ENCODE results near the gene ADGRB3.

ADGRB3 gene

DNA sequence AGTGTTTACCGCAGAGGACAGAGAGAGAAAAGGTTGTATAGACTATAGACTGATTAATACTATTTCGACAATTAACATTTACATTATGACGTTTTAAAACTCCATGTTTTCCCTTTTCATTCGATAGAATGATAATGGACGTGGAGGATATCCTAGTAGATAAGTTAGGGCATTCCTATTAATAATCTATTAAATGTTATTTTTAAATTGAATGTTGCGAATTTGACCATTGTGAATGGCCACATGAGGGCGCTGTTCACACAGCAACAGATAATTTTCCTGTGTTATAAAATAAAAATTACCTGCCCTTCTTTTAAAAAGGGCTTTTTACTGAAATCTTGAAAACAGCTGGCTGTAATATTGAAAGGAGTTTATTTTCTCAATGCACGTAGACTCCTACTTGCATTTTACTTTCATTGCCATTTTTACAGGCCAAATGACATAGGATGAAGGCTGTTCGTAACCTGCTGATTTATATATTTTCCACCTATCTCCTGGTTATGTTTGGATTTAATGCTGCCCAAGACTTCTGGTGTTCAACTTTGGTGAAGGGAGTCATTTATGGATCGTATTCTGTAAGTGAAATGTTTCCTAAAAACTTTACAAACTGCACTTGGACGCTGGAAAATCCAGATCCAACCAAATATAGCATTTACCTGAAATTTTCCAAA lies 3.3 kb downstream of the ADGRB3 start:
- no peak overlapping the region for H3K4me3 ChIP-seq (ENCODE audit: low read depth, low read length)
- TF ChIP-seq, protein P1, sequence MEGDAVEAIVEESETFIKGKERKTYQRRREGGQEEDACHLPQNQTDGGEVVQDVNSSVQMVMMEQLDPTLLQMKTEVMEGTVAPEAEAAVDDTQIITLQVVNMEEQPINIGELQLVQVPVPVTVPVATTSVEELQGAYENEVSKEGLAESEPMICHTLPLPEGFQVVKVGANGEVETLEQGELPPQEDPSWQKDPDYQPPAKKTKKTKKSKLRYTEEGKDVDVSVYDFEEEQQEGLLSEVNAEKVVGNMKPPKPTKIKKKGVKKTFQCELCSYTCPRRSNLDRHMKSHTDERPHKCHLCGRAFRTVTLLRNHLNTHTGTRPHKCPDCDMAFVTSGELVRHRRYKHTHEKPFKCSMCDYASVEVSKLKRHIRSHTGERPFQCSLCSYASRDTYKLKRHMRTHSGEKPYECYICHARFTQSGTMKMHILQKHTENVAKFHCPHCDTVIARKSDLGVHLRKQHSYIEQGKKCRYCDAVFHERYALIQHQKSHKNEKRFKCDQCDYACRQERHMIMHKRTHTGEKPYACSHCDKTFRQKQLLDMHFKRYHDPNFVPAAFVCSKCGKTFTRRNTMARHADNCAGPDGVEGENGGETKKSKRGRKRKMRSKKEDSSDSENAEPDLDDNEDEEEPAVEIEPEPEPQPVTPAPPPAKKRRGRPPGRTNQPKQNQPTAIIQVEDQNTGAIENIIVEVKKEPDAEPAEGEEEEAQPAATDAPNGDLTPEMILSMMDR (IDR thresholded peaks at IDR 0.05; ENCODE audit: low read depth, low read length): 0 out of 2 replicates have a peak, but pooled peaks have one; percentile 13

DNA sequence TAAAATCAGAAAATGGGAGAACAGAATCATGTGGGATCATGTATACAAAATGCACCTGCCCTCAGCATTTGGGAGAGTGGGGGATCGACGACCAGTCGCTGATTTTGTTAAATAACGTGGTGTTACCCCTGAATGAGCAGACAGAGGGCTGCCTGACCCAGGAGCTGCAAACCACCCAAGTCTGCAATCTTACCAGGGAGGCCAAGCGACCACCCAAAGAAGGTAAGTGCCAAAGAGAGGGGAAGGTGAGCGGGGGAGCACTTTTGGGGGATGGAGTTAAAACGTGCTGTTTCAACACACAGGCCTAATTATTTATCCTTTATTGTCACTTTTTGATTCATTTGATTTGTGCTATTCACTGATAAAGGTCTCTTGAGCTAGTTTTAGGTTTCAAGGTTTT lies 4.1 kb downstream of the ADGRB3 start:
- TF ChIP-seq, protein P1 (IDR thresholded peaks at IDR 0.05; ENCODE audit: low read depth, low read length): no peak
- H3K4me3 ChIP-seq (ENCODE audit: low read depth, low read length): no peak overlapping the region

- TF ChIP-seq, protein P1 (IDR thresholded peaks at IDR 0.05; ENCODE audit: low read depth, low read length): no peak
- H3K4me3 ChIP-seq (ENCODE audit: low read depth, low read length): no peak overlapping the region
Observed at GRCh38 chr6:68639826-68640490, 4.9 kb downstream of the ADGRB3 start.

DNA sequence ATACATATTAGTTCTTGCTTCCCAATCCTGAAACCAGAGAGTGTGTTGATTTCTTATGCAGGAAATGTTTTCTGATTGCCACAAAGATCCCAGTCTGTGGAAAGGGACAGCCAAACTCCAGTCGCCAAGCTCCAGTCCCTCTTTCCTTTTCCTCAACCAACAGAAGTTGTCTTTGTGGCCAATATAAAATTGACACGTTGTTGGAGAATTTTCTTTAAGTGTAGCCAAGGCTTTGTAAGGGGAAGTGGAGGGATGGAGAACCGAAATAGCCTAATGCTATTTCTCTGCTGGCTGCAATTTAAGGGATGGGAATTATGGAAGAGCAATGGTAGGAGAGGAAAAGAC lies 5.4 kb downstream of the ADGRB3 start:
- TF ChIP-seq, protein P1 (IDR thresholded peaks at IDR 0.05; ENCODE audit: low read depth, low read length): no peak
- H3K4me3 ChIP-seq (ENCODE audit: low read depth, low read length): no peak overlapping the region

DNA sequence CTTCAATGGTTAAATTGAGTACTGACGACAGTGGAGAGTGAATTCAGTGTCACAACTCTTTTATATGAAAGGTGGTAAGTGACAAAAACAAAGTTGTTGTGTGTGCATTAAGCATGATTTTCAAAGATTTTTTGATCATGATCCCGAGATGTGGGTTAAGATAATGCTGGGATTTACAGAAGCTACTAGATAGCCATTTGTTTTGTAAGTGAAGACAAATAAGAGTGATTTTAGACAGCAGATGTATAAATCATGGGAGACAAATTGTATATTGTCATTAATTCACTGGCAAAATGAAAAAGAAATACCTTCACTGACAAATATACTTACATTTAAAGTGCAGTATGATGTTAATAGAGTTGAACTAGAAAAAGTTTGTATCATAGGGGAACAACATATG lies 6.1 kb downstream of the ADGRB3 start:
- H3K4me3 ChIP-seq (ENCODE audit: low read depth, low read length): no peak overlapping the region
- TF ChIP-seq, protein P1 (IDR thresholded peaks at IDR 0.05; ENCODE audit: low read depth, low read length): no peak

DNA sequence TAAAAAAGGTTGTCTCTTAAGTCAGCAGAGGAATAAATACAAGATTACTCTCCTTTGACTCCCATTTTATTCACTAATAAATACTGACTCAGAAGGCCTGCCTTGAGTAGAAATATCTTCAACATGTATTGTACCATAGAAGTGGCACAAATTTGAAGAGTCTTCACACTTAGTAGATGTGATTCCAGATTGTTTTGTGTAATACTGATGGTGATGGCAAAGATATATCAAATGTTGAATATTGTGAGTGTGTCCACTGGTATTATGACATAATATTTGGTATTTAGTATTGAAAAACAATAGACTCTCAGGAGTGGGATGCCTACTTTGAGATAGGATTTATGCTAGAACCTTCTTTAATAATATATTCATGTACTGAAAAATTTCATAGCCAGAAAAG lies 7.0 kb downstream of the ADGRB3 start:
- H3K4me3 ChIP-seq (ENCODE audit: low read depth, low read length): no peak overlapping the region
- TF ChIP-seq, protein P1 (IDR thresholded peaks at IDR 0.05; ENCODE audit: low read depth, low read length): no peak

DNA sequence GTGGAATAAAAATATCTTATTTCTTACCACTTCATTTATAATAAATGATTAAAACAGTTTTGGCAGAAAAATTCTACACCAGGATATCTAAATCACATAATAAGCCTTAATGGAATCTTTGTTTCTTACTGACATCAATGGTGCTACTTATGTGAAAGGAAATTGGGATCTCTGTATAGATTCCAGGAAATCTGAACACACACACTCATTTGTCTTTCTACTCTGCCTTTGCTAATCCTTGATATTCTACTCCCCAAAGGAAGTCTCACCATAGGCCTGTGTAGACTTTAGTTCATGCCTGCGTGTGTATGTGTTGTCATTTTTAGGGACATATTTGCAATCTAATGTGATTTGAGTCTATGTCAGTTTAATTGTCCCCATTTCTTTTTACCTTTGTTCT lies 7.9 kb downstream of the ADGRB3 start:
- no peak overlapping the region for H3K4me3 ChIP-seq (ENCODE audit: low read depth, low read length)
- TF ChIP-seq, protein P1 (IDR thresholded peaks at IDR 0.05; ENCODE audit: low read depth, low read length): no peak
